Stimulated activated naive B cell treated with anti-CD40 and anti-IgM and Interleukin-4, amounts not matched to agents 10 μg/mL and 1 μg/mL and 100 μg/mL, for 72 hours (primary cell): ENCODE results near the gene GALNS.
"Not testable (repeated sequence)": the region's sequence is repeated elsewhere in the genome, so short reads cannot be mapped to it uniquely, and the experiment has no call there.

Experiments used
- ATAC-seq, 2 donors: fragments of 150-1000 bp; cut with Tn5 transposase; replicated peaks; 2 replicates each; pipeline ENCODE4 v1.10.0; 2021; ENCODE audit warnings: moderate library complexity in 1 of 2
- DNase-seq: peaks from one replicate; pipeline ENCODE4 v3.0.0; 2021
- H3K27ac Mint-ChIP-seq: one replicate; pipeline ENCODE4 v1.8.0; 2022; ENCODE audit warnings: mild to moderate bottlenecking, mixed read lengths
- H3K27me3 Mint-ChIP-seq, 2 donors: one replicate each; pipeline ENCODE4 v1.8.0; 2022; ENCODE audit warnings: mixed read lengths in 2 of 2
- H3K36me3 Mint-ChIP-seq, 2 donors: one replicate each; pipeline ENCODE4 v1.8.0; 2022; ENCODE audit warnings: mixed read lengths in 2 of 2, mild to moderate bottlenecking in 1 of 2
- H3K4me1 Mint-ChIP-seq, 2 donors: one replicate each; pipeline ENCODE4 v1.8.0; 2022; ENCODE audit warnings: mixed read lengths in 2 of 2, mild to moderate bottlenecking in 1 of 2
- H3K4me3 Mint-ChIP-seq, 2 donors: one replicate each; pipeline ENCODE4 v1.8.0; 2022; ENCODE audit warnings: mild to moderate bottlenecking in 2 of 2, mixed read lengths in 2 of 2, moderate library complexity in 1 of 2
- H3K9me3 Mint-ChIP-seq, 2 donors: one replicate each; pipeline ENCODE4 v1.8.0; 2022; ENCODE audit warnings: mixed read lengths in 2 of 2, mild to moderate bottlenecking in 1 of 2

Gene GALNS

GRCh38 chr16:88894681-88895300, 38.0 kb upstream of the GALNS start:
- peak overlapping the region; percentile 34 for H3K27ac Mint-ChIP-seq
- peaks cover 14 to 26% of the 10 kb centered on the region in 2 donors for H3K4me1 Mint-ChIP-seq
- ATAC-seq (peak; percentile 65 to 70), DNase-seq (no peak)
- H3K9me3 Mint-ChIP-seq, result peaks cover 0 to 2% of the 10 kb centered on the region in 2 donors
- H3K36me3 Mint-ChIP-seq, result peaks cover 33 to 45% of the 10 kb centered on the region in 2 donors
- no peaks in the 10 kb centered on the region for H3K27me3 Mint-ChIP-seq
- no peak overlapping the region for H3K4me3 Mint-ChIP-seq

DNA sequence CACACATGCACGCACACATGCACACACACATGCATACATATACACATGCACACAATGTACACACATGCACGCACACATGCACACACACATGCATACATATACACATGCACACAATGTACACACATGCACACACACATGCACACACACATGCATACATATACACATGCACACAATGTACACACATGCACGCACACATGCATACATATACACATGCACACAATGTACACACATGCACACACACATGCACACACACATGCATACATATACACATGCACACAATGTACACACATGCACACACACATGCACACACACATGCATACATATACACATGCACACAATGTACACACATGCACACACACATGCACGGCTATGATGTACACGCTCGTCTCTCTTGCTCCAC, 37.5 kb upstream of the GALNS start:
- ATAC-seq, H3K9me3 Mint-ChIP-seq, H3K4me3 Mint-ChIP-seq, H3K27me3 Mint-ChIP-seq, H3K27ac Mint-ChIP-seq, DNase-seq: not testable (repeated sequence)
- H3K4me1 Mint-ChIP-seq, result peaks cover 17 to 26% of the 10 kb centered on the region in 2 donors
- H3K36me3 Mint-ChIP-seq, result peaks cover 36 to 46% of the 10 kb centered on the region in 2 donors

GRCh38 chr16:88893127-88893968, 36.6 kb upstream of the GALNS start:
- Mint-ChIP-seq H3K36me3 (peaks cover 35 to 43% of the 10 kb centered on the region in 2 donors), H3K4me1 (peaks cover 17 to 26% of the 10 kb centered on the region in 2 donors)

GRCh38 chr16:88892065-88892464, 35.3 kb upstream of the GALNS start:
- peaks cover 17 to 26% of the 10 kb centered on the region in 2 donors for H3K4me1 Mint-ChIP-seq
- DNase-seq, result no peak
- H3K4me3 Mint-ChIP-seq, result no peak overlapping the region
- H3K27ac Mint-ChIP-seq, result no peak overlapping the region
- peaks cover 0 to 2% of the 10 kb centered on the region in 2 donors for H3K9me3 Mint-ChIP-seq
- H3K27me3 Mint-ChIP-seq, result no peaks in the 10 kb centered on the region
- no peak for ATAC-seq
- H3K36me3 Mint-ChIP-seq, result peaks cover 32 to 43% of the 10 kb centered on the region in 2 donors

More at GRCh38 chr16:88893127-88893968, 36.6 kb upstream of the GALNS start:
- Mint-ChIP-seq H3K27ac (no peak overlapping the region), H3K27me3 (no peaks in the 10 kb centered on the region), H3K9me3 (peaks cover 0 to 2% of the 10 kb centered on the region in 2 donors), H3K4me3 (no peak overlapping the region)
- DNase-seq (no peak), ATAC-seq (no peak)

DNA sequence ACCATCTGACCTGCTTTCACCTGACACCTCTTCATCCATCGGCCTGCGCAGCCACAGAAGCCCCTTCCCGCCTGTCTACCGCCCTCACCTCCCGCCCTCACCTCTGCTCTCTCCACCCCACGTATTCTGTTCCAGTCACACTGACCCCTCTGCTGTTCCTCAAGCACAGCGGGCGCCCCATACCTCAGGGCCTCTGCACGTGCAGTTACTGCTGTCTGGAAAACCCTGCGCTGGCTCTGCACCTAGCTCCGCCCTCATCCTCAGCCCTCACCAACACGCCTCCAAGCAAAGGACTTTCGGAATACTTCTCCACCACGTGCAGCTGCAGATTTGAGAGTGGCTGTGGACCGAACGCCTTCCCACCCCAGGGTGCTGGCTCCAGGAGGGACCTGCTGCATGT, 34.3 kb upstream of the GALNS start:
- Mint-ChIP-seq H3K36me3 (peaks cover 35 to 44% of the 10 kb centered on the region in 2 donors), H3K4me3 (no peak overlapping the region), H3K4me1 (peaks cover 17 to 18% of the 10 kb centered on the region in 2 donors), H3K9me3 (peaks cover 0 to 2% of the 10 kb centered on the region in 2 donors), H3K27ac (peak overlapping the region; percentile 80), H3K27me3 (no peaks in the 10 kb centered on the region)
- DNase-seq (no peak), ATAC-seq (no peak)

- H3K27ac Mint-ChIP-seq, result peak overlapping the region; percentile 73
- H3K9me3 Mint-ChIP-seq, H3K27me3 Mint-ChIP-seq, H3K4me1 Mint-ChIP-seq, ATAC-seq, H3K4me3 Mint-ChIP-seq, DNase-seq: not testable (repeated sequence)
- H3K36me3 Mint-ChIP-seq, result peaks cover 33 to 40% of the 10 kb centered on the region in 2 donors
These were observed 33.1 kb upstream of the GALNS start for GRCh38 chr16:88889702-88890352.

DNA sequence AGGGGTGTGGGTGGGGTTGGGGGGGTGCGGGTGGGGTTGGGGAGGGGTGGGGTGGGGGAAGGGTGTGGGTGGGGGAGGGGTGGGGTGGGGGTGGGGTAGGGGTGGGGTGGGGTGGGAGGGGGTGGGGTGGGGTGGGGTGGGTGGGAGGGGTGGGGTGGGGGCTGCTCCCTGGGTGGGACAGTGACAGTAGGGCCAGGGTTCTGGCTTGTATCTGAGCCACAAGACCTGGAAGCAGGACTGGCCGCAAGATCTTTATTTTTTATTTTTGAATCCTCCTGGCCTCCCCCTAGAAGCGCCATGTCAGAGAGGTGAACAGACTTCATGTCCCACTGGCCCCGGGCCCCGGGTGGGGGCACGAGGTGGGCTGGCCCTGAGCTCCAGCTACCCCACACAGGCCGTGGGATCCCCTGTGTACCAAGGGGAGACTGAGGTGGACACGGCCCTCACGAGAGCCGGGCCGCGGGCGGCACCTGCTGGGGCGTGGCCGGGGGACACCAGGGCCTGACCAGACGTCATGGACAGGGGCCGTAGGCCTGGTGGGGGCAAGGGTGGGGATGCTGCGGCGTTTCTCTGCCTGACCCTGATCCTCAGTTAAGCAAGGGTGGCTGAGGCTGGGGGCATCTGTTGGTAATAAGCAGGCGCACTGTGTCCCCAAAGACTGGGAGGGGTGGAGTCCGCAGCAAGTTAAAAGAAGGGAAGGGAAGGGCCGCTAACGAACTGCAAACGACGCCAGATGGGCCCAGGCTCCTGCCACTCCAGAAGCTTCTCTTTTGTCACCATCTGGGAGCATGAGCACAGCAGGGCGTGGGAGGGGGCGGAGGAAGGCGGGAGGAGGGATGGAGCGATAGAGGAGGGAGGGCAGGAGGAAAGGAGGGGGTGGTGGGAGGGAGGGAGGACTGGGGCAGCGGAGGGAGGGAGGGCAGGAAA, 32.0 kb upstream of the GALNS start:
- Mint-ChIP-seq H3K9me3 (no peaks in the 10 kb centered on the region), H3K36me3 (peaks cover 38 to 45% of the 10 kb centered on the region in 2 donors), H3K27ac (peak overlapping the region; percentile 69), H3K4me3 (no peak overlapping the region), H3K27me3 (no peaks in the 10 kb centered on the region), H3K4me1 (peaks cover 0 to 6% of the 10 kb centered on the region in 2 donors)
- no peak for ATAC-seq
- no peak for DNase-seq

DNA sequence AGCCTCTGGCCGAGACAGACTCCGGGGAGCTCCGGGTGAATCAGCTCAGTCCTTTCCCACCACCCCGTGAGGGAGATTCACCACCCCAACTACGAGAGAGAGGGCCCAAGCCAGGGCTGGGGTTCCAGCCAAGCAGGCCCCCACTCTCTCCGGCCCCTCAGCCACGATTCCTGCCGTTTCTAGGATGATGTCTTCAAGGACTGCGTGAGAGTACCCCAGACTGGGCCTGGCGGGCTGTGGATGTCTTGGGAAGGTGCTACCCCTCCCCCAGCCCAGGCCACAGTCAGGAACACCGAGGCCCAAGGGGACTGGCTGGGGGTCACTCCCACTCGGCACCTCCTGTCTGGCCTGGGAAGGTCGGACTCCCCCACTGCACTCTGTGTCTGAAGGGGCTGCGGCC, 31.3 kb upstream of the GALNS start:
- Mint-ChIP-seq H3K27ac (no peak overlapping the region), H3K4me3 (no peak overlapping the region), H3K27me3 (no peaks in the 10 kb centered on the region), H3K9me3 (no peaks in the 10 kb centered on the region), H3K36me3 (peaks cover 40 to 49% of the 10 kb centered on the region in 2 donors), H3K4me1 (peaks cover 0 to 8% of the 10 kb centered on the region in 2 donors)
- no peak for DNase-seq
- no peak for ATAC-seq

DNA sequence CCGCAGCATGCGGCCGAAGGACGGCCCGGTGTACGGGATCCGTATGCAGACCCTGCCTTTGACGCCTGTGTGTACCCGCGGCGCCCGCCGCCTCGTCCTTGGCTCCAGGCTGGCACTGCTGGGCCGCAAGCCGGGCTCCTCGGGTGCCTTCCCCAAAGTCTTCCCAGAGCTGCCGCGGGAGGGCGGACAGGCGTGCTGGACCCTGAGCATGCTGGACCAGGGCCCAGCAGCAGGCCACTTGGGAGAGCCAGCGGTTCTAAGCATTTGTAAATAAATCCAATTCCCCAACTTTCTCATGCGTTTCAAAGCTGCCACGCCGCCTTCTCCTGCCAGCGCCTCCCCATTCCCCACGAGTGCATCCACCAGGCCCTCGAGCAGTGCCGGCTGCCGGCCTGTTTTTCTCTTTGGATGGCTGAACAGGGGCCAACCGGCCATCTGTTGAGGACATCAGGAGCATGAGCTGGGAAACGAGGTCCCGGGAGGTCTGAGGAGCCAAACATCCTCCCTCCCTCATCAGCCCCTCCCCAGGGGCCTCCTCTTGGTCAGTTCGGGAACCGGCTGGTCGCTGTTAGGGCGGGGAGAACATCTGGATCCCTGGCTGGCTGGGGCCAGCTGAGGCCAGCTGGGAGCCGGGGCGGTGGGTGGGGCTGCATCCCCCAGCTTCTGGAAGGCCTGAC, 30.2 kb upstream of the GALNS start:
- ATAC-seq, result no peak
- Mint-ChIP-seq H3K4me1 (peaks cover 10 to 16% of the 10 kb centered on the region in 2 donors), H3K27me3 (no peaks in the 10 kb centered on the region), H3K4me3 (no peak overlapping the region), H3K27ac (peak overlapping the region; percentile 51), H3K36me3 (peaks cover 49 to 55% of the 10 kb centered on the region in 2 donors), H3K9me3 (peaks cover 0 to 5% of the 10 kb centered on the region in 2 donors)
- no peak for DNase-seq

- Mint-ChIP-seq H3K4me1 (peaks cover 11 to 16% of the 10 kb centered on the region in 2 donors), H3K27ac (no peak overlapping the region), H3K27me3 (no peaks in the 10 kb centered on the region), H3K9me3 (peaks cover 0 to 5% of the 10 kb centered on the region in 2 donors), H3K36me3 (peaks cover 50 to 55% of the 10 kb centered on the region in 2 donors), H3K4me3 (no peak overlapping the region)
- DNase-seq (no peak), ATAC-seq (no peak)
These were observed 29.7 kb upstream of the GALNS start for GRCh38 chr16:88886420-88886844.

DNA sequence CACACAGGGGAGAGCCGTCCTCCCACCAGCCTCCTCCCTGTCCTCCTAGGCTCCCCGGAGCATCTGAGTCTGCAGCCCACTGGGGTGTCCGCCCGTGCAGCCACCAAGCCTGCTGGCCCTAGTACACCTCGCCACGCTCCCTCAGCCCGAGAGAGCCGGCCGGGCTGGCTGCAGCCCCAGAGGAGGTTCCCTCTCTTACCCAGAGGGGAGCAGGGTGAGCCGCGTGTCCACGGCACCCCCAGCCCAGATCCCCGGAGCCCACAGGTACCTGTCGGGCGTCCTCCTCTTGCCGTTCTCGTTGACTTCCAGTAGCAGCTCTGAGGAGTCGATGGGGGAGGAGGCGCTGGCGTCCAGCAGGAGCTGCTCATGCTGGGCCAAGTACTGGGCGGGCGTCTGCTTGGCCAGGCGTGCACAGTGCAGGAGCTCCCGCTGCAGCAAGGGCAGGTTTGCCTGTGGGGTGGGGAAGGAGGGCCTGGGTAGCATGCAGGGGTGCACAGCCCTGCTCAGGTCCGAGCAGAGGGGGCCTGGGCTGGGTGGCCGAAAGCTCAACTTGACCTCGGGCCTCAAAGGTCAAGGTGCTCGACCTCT, 29.0 kb upstream of the GALNS start:
- Mint-ChIP-seq H3K36me3 (peaks cover 45 to 51% of the 10 kb centered on the region in 2 donors), H3K27ac (no peak overlapping the region), H3K9me3 (peaks cover 0 to 5% of the 10 kb centered on the region in 2 donors), H3K4me1 (peaks cover 11 to 14% of the 10 kb centered on the region in 2 donors), H3K27me3 (no peaks in the 10 kb centered on the region), H3K4me3 (no peak overlapping the region)
- ATAC-seq (no peak), DNase-seq (no peak)

- no peaks in the 10 kb centered on the region for H3K27me3 Mint-ChIP-seq
- no peak for ATAC-seq
- H3K36me3 Mint-ChIP-seq, result peaks cover 42 to 49% of the 10 kb centered on the region in 2 donors
- no peak overlapping the region for H3K4me3 Mint-ChIP-seq
- no peak for DNase-seq
- H3K4me1 Mint-ChIP-seq, result peaks cover 11 to 14% of the 10 kb centered on the region in 2 donors
- H3K9me3 Mint-ChIP-seq, result peaks cover 0 to 5% of the 10 kb centered on the region in 2 donors
- no peak overlapping the region for H3K27ac Mint-ChIP-seq
These were observed 28.0 kb upstream of the GALNS start for GRCh38 chr16:88884569-88885271.
